Amniotic epithelial cell (primary cell): ENCODE data around the gene FICD.

Source experiments
- DNase-seq: peaks from one replicate; pipeline ENCODE4 v3.0.0-alpha.2; 2010; ENCODE audit warnings: low read depth

The FICD gene

GRCh38 chr12:108502922-108503321 lies 12.2 kb upstream of the FICD start:
- no peak for DNase-seq

- DNase-seq = no peak
Observed at GRCh38 chr12:108505129-108505528, 9.9 kb upstream of the FICD start.

GRCh38 chr12:108507971-108508642 lies 7.0 kb upstream of the FICD start:
- DNase-seq = no peak

- DNase-seq = no peak
Observed at GRCh38 chr12:108509806-108510205, 5.3 kb upstream of the FICD start.

- DNase-seq = no peak
Observed at GRCh38 chr12:108510836-108511235, 4.2 kb upstream of the FICD start.

GRCh38 chr12:108511633-108512540 lies 3.2 kb upstream of the FICD start:
- peak; percentile 56 for DNase-seq

GRCh38 chr12:108514468-108514972 lies 557 bp upstream of the FICD start:
- DNase-seq = no peak

GRCh38 chr12:108515916-108516315 lies 839 bp downstream of the FICD start:
- DNase-seq = no peak

GRCh38 chr12:108516511-108517275 lies 1.6 kb downstream of the FICD start:
- peak; percentile 13 for DNase-seq

GRCh38 chr12:108517288-108518100 lies 2.4 kb downstream of the FICD start:
- no peak for DNase-seq

- DNase-seq = no peak
Observed at GRCh38 chr12:108518101-108518715, 3.1 kb downstream of the FICD start.

- DNase-seq = no peak
Observed at GRCh38 chr12:108518716-108519496, 3.8 kb downstream of the FICD start.

GRCh38 chr12:108519558-108519957 lies 4.5 kb downstream of the FICD start:
- DNase-seq = no peak

- no peak for DNase-seq
Observed at GRCh38 chr12:108523365-108523764, 8.3 kb downstream of the FICD start.

GRCh38 chr12:108525681-108526080 lies 10.6 kb downstream of the FICD start:
- DNase-seq = no peak

- DNase-seq = peak; percentile 26
Observed at GRCh38 chr12:108526482-108527165, 11.5 kb downstream of the FICD start.

- DNase-seq = no peak
Observed at GRCh38 chr12:108527166-108527496, 12.1 kb downstream of the FICD start.

- no peak for DNase-seq
Observed at GRCh38 chr12:108530161-108530560, 15.1 kb downstream of the FICD start.

- no peak for DNase-seq
Observed at GRCh38 chr12:108531929-108532848, 17.1 kb downstream of the FICD start.
